Activated CD8-positive, alpha-beta memory T cell treated with anti-CD3 and anti-CD28 coated beads, Interleukin-2, amount 50 U/mL, for 24 hours (primary cell): ENCODE results near the gene STXBP6.

ENCODE experiments used
- DNase-seq: peaks from one replicate; pipeline ENCODE4 v3.0.0-alpha.2; 2020; ENCODE audit errors: extremely low read depth

STXBP6 gene

GRCh38 chr14:25015761-25016160 lies 34.2 kb downstream of the STXBP6 start:
- no peak for DNase-seq

DNA sequence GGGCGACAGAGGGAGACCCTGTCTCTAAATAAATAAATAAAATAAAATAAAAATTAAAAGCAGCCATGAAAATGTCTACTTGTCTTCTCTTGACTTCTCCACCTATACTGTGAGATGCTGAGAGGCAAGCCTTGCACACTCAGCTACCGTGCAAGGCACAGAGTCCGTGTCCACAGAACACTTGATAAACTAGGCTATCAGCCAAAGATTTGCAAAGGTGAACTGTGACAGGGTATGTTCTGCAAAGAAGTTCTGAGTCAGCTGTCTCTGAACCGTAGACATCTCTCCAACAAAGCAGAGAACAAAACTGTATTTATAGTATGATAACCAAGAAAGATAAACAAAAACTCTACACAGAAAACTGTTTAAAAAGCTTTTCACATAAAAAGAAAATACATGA lies 35.5 kb downstream of the STXBP6 start:
- DNase-seq = no peak

DNA sequence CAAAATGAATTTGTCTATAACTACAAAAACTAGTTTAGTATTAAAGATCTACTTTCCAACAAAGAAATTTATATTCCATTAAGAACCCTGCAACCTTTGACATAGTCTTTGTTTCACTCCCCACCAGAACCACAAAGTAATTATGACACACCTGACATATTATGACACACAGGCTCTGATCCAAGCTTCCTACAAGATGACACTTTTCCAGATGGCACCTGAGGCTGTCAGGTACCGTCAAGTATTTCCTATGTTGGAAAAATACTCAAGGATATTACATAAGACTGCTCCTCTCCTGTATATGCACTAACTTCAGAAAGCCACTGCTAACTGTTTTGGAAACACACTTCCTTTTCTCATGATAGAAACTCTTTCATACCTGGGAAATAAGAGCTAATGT lies 38.9 kb downstream of the STXBP6 start:
- no peak for DNase-seq

DNA sequence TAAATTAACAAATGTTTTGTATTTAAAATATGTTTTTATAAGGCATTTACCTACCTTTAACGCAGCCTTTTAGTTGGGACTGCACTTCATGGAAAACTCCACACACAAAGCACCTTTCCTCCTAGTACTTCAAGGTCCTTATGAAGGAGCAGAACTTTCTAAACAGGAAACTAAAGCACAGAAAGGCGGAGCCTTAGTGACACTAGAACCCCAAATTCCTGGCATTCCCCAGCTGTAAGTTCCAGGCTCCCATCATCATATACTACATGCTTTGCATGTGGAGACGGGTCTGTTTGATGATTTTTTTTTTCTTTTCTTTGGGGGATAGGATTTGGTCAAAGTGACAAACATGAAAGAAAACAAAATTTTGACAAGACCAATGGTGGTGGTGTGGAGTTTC lies 39.5 kb downstream of the STXBP6 start:
- no peak for DNase-seq

- DNase-seq = no peak
Measured at GRCh38 chr14:25009891-25010290, 40.1 kb downstream of the STXBP6 start.

DNA sequence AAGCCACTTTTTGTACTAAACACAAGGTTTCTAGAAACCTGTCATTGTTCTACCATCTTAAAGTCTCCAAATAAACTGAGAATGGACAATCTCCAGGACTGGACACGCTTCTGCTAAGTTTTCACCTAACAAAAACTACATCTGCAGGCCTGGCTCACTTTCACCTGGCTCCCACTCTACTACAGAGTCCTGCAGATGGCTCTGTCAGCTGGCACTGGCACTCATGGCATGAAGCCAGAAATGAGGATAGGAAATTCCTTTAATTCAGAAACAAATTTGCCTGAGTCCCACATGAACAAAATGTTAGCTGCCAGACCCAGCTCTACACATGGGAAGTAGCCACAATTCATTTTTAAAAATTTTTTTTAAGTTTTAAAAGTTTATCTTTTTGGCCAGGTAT lies 42.1 kb downstream of the STXBP6 start:
- no peak for DNase-seq

GRCh38 chr14:25006961-25007795 lies 42.8 kb downstream of the STXBP6 start:
- no peak for DNase-seq

DNA sequence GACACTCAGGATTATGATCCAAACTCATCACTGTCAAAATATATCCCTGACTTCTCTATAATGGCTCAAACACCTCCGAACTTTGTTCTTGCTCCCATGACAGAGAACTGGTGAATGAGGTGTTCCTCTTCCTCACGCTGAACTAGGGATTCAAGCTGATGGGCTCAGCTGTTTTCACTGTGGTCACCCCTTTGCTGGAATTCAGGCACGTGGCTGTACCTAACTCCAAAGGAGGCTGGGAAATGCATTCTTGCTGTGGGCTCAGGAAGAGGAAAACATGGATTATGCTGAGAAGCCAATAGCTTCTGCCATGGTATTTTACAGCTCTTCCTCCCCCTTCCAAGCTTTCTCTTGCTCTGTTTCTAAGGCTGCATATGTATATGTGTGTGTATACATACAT lies 43.9 kb downstream of the STXBP6 start:
- DNase-seq = no peak

GRCh38 chr14:25004389-25004809 lies 45.5 kb downstream of the STXBP6 start:
- DNase-seq = no peak

- DNase-seq = no peak
Measured at GRCh38 chr14:25003537-25003936, 46.4 kb downstream of the STXBP6 start.

DNA sequence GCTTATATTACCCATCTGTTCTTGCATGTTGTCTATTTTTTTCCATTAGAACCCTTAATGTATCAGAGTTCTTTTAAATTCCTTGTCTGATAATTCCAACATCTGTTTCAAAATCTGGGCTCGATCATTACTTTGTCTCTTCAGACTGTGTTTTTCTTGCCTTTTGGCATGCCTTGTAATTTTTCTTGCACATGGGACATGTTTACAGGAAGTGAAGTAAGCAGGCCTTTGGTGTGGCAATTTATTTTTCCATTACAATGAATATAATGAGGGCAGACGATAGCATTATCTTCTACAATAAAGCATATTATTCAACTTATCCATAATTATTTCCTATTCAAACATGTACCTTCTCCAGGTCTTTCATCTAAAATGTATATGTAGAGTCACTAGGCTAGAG lies 48.3 kb downstream of the STXBP6 start:
- no peak for DNase-seq

- no peak for DNase-seq
Measured at GRCh38 chr14:25001156-25001555, 48.8 kb downstream of the STXBP6 start.

- DNase-seq = no peak
Measured at GRCh38 chr14:24999157-24999556, 50.8 kb downstream of the STXBP6 start.

GRCh38 chr14:24996930-24997725 lies 52.8 kb downstream of the STXBP6 start:
- no peak for DNase-seq

- DNase-seq = no peak
Measured at GRCh38 chr14:24995016-24995415, 54.9 kb downstream of the STXBP6 start.

GRCh38 chr14:24993631-24994030 lies 56.3 kb downstream of the STXBP6 start:
- DNase-seq = no peak

DNA sequence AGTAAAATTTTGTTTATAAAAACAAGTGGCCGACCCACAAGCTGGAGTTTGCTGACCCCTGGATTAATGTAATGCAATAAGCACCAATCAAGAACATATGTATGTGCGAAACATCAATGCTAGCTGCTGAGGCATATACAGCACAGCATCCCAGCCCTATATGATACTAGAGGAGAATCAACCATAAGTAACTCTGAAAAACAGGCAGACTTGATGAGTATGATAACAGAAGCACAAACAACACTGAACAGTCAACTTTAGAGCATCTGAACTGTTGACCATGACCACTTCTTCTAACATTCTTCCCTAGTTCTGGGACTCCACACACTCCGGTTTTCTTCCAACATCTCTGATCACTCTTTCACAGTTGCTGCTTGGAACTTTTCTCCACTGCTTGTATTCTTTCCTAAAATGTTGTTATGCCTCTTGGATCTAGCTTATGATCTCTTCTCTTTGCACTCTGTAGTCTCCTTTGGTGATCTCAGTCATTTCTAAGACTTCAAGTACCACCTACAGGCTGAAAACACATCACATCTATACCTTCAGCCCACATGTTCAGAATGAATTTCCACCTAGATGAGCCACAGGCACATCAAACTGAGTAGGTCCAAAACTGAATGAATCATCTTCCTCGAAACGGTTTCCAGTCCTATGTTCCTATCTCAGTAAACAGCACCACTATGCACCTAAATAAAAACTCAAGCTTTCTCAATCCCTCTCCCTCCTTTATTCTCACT lies 57.2 kb downstream of the STXBP6 start:
- DNase-seq = no peak

GRCh38 chr14:24991821-24992220 lies 58.1 kb downstream of the STXBP6 start:
- no peak for DNase-seq

GRCh38 chr14:24991288-24991687 lies 58.7 kb downstream of the STXBP6 start:
- DNase-seq = no peak

DNA sequence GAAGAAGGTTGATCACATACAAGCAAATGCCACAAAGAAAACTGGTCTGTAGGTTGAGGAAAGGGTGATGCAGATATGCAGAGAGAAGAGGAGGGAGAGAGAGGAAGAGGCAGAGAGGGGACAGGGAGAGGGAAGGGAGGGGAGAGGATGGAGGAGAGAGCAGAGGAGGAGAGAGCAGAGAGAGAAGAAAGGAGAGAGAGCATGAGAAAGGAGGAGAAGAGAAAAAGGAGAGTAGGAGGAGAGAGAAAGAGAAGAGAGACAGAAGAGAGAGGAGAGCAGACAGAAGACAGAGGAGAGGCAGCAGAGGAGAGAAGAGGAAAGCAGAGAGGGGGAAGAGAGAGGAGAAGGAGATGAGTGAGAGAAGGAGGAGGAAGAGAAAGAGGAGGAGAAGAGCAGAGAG lies 59.2 kb downstream of the STXBP6 start:
- no peak for DNase-seq

DNA sequence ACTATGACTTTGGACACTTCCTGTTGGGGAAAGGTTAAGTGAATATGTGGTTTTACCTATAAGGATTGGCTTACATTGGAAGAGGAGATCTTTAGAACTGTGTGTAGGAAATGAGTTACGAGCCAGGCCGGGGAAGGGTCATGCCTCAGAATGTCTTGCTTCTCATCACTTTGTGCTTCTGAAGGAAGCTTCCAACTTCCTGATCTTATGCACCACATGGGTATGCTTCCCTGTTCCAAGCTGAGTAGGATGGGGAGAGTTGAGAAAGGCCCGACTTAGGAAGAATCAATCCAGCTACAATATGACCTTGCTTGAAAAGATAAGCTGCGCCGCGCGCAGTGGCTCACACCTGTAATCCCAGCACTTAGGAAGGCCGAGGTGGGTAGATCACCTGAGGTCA lies 59.9 kb downstream of the STXBP6 start:
- no peak for DNase-seq

- no peak for DNase-seq
Measured at GRCh38 chr14:24988760-24989159, 61.2 kb downstream of the STXBP6 start.
